H9 (cell line): ENCODE data around the gene PTPRN2. TPM values are rescaled to one million over a fixed set of nuclear protein-coding genes. Genes with fewer than 3 reads are reported as not detected.

Source experiments
- DNase-seq: peaks from one replicate; pipeline ENCODE4 v3.0.0-alpha.2; 2017
- H2AFZ ChIP-seq: one replicate; pipeline ENCODE4 v1.6.1; 2013; ENCODE audit warnings: mild to moderate bottlenecking, low read length, control low read depth, moderate library complexity
- H2AK5ac ChIP-seq: 2 replicates; pipeline ENCODE4 v1.6.1; 2013; ENCODE audit warnings: low read length, control low read depth, mixed read lengths; ENCODE audit not compliant: insufficient read length
- H2BK120ac ChIP-seq: one replicate; pipeline ENCODE4 v1.6.1; 2013; ENCODE audit warnings: low read depth, mild to moderate bottlenecking, low read length, control low read depth, inconsistent platforms; ENCODE audit not compliant: poor library complexity, severe bottlenecking
- H2BK12ac ChIP-seq: 2 replicates; pipeline ENCODE4 v1.6.1; 2013; ENCODE audit warnings: low read length, control low read depth, mixed read lengths, low read depth; ENCODE audit not compliant: insufficient read length
- H2BK15ac ChIP-seq: 2 replicates; pipeline ENCODE4 v1.6.1; 2013; ENCODE audit warnings: low read depth, low read length, control low read depth
- H2BK20ac ChIP-seq: one replicate; pipeline ENCODE4 v1.6.1; 2013; ENCODE audit warnings: low read depth, mild to moderate bottlenecking, low read length, control low read depth, inconsistent platforms; ENCODE audit not compliant: poor library complexity, severe bottlenecking
- H2BK5ac ChIP-seq: 2 replicates; pipeline ENCODE4 v1.6.1; 2013; ENCODE audit warnings: low read length, control low read depth, mixed read lengths; ENCODE audit not compliant: insufficient read length
- H3K14ac ChIP-seq: 2 replicates; pipeline ENCODE4 v1.6.1; 2013; ENCODE audit warnings: low read length, control low read depth; ENCODE audit not compliant: insufficient read depth
- H3K18ac ChIP-seq: 2 replicates; pipeline ENCODE4 v1.6.1; 2013; ENCODE audit warnings: low read depth, mild to moderate bottlenecking, mixed read lengths, low read length, control low read depth; ENCODE audit not compliant: insufficient read length
- H3K23ac ChIP-seq: 2 replicates; pipeline ENCODE4 v1.6.1; 2013; ENCODE audit warnings: low read length, control low read depth, mixed read lengths, low read depth; ENCODE audit not compliant: insufficient read length
- H3K23me2 ChIP-seq: 2 replicates; pipeline ENCODE4 v1.6.1; 2013; ENCODE audit warnings: low read depth, mild to moderate bottlenecking, mixed read lengths, low read length, control low read depth; ENCODE audit not compliant: insufficient read length, poor library complexity, severe bottlenecking
- H3K27ac ChIP-seq: 2 replicates; pipeline ENCODE4 v1.5.1; 2013; ENCODE audit warnings: low read length, control low read depth, mixed read lengths, low read depth; ENCODE audit not compliant: insufficient read length
- H3K27me3 ChIP-seq: 2 replicates; pipeline ENCODE4 v1.6.1; 2013; ENCODE audit warnings: low read length, control low read depth, inconsistent platforms; ENCODE audit not compliant: insufficient read depth
- H3K4ac ChIP-seq: 2 replicates; pipeline ENCODE4 v1.6.1; 2013; ENCODE audit warnings: low read depth, mild to moderate bottlenecking, control low read depth, inconsistent platforms, low read length, moderate library complexity
- H3K4me1 ChIP-seq: 2 replicates; pipeline ENCODE4 v1.6.1; 2013; ENCODE audit warnings: low read length, control low read depth, inconsistent platforms; ENCODE audit not compliant: insufficient read depth
- H3K4me2 ChIP-seq: 2 replicates; pipeline ENCODE4 v1.6.1; 2013; ENCODE audit warnings: low read length, control low read depth, mixed read lengths; ENCODE audit not compliant: insufficient read length, insufficient read depth
- H3K56ac ChIP-seq: 2 replicates; pipeline ENCODE4 v1.6.1; 2013; ENCODE audit warnings: low read depth, mild to moderate bottlenecking, mixed read lengths, low read length, control low read depth; ENCODE audit not compliant: insufficient read length
- H3K79me1 ChIP-seq: 2 replicates; pipeline ENCODE4 v1.6.1; 2013; ENCODE audit warnings: low read depth, mild to moderate bottlenecking, moderate library complexity, low read length, control low read depth, inconsistent platforms; ENCODE audit not compliant: insufficient read depth, poor library complexity, severe bottlenecking
- H3K79me2 ChIP-seq: 2 replicates; pipeline ENCODE4 v1.6.1; 2013; ENCODE audit warnings: low read length, control low read depth, inconsistent platforms; ENCODE audit not compliant: insufficient read depth
- H3K9ac ChIP-seq: 2 replicates; pipeline ENCODE4 v1.6.1; 2013; ENCODE audit warnings: low read length, control low read depth, mixed read lengths; ENCODE audit not compliant: insufficient read length; ENCODE audit errors: extremely low read depth
- H3K9me3 ChIP-seq: one replicate; pipeline ENCODE4 v1.6.1; 2013; ENCODE audit warnings: low read depth, low read length, inconsistent platforms; ENCODE audit not compliant: control insufficient read depth
- H3T11ph ChIP-seq: one replicate; pipeline ENCODE4 v1.6.1; 2013; ENCODE audit warnings: mild to moderate bottlenecking, low read length, control low read depth, inconsistent platforms
- H4K20me1 ChIP-seq: one replicate; pipeline ENCODE4 v1.6.1; 2013; ENCODE audit not compliant: control insufficient read depth, insufficient read length, insufficient read depth
- H4K5ac ChIP-seq: 2 replicates; pipeline ENCODE4 v1.6.1; 2013; ENCODE audit warnings: low read depth, mild to moderate bottlenecking, mixed read lengths, low read length, control low read depth; ENCODE audit not compliant: insufficient read length
- H4K8ac ChIP-seq: replicated peaks from 2 replicates; pipeline ENCODE4 v1.6.1; 2013; ENCODE audit warnings: low read length, control low read depth, mixed read lengths, low read depth; ENCODE audit not compliant: insufficient read length
- H4K91ac ChIP-seq: 2 replicates; pipeline ENCODE4 v1.6.1; 2013; ENCODE audit warnings: low read depth, mild to moderate bottlenecking, moderate library complexity, mixed read lengths, low read length, control low read depth; ENCODE audit not compliant: insufficient read length
- H3K27ac Mint-ChIP-seq, 3 experiments: 2 replicates in 2 of 3; 3 replicates in 1 of 3; pipeline ENCODE4 v1.8.0; 2020 to 2021; ENCODE audit warnings: mixed read lengths in 3 of 3, mild to moderate bottlenecking in 1 of 3, moderate library complexity in 1 of 3
- H3K27me3 Mint-ChIP-seq: 2 replicates; pipeline ENCODE4 v1.8.0; 2021; ENCODE audit warnings: low read depth, mild to moderate bottlenecking, moderate library complexity, mixed read lengths
- H3K36me3 Mint-ChIP-seq, 3 experiments: 2 replicates in 2 of 3; 3 replicates in 1 of 3; pipeline ENCODE4 v1.8.0; 2020 to 2021; ENCODE audit warnings: low read depth in 3 of 3, mixed read lengths in 3 of 3; ENCODE audit not compliant: insufficient read depth in 1 of 3
- H3K4me1 Mint-ChIP-seq, 2 experiments: 2 replicates each; pipeline ENCODE4 v1.8.0; 2020; ENCODE audit warnings: mixed read lengths in 2 of 2
- H3K4me3 Mint-ChIP-seq, 2 experiments: 2 replicates in 1 of 2; 3 replicates in 1 of 2; pipeline ENCODE4 v1.8.0; 2020 to 2021; ENCODE audit warnings: mild to moderate bottlenecking in 2 of 2, mixed read lengths in 2 of 2, moderate library complexity in 1 of 2
- H3K9me3 Mint-ChIP-seq, 2 experiments: 2 replicates in 1 of 2; 3 replicates in 1 of 2; pipeline ENCODE4 v1.8.0; 2020; ENCODE audit warnings: mild to moderate bottlenecking in 2 of 2, mixed read lengths in 2 of 2, moderate library complexity in 1 of 2
- CTCF ChIP-seq: fragments of 200-600 bp; sonication (generic); conservative IDR thresholded peaks from 3 replicates; pipeline ENCODE4 v1.8.0; 2021; ENCODE audit warnings: antibody characterized with exemption, mild to moderate bottlenecking
- WGBS: extraction: QIAGEN DNeasy Blood & Tissue Kit; methylation state at CpG from one replicate; pipeline ENCODE4 v1.1.7; 2013; ENCODE audit warnings: missing lambda C conversion rate, low lambda C conversion rate, mixed read lengths; ENCODE audit not compliant: insufficient read length; ENCODE audit errors: extremely low coverage; 5-methylcytosine and 5-hydroxymethylcytosine counted together
- total RNA-seq: library from RNA; stranded (reverse); gene quantifications from 2 replicates; pipeline ENCODE4 v1.2.1, GENCODE V29; 2021

Gene PTPRN2
- total RNA-seq, 1 experiment from 2014 or later, result 5.2 TPM

GRCh38 chr7:158547817-158548216 is 39.8 kb downstream of the PTPRN2 start:
- no peak overlapping the region for H2BK5ac ChIP-seq
- no peak overlapping the region for H3T11ph ChIP-seq
- no peak overlapping the region for H4K8ac ChIP-seq
- no peaks in the 10 kb centered on the region for H3K79me2 ChIP-seq
- no peak overlapping the region for H3K18ac ChIP-seq
- H2BK120ac ChIP-seq, result no peak overlapping the region
- no peak overlapping the region for H3K4me2 ChIP-seq
- H3K23me2 ChIP-seq, result no peaks in the 10 kb centered on the region
- H4K20me1 ChIP-seq, result no peaks in the 10 kb centered on the region
- H3K14ac ChIP-seq, result no peak overlapping the region
- no peaks in the 10 kb centered on the region for H3K4me1 ChIP-seq
- H3K79me1 ChIP-seq, result no peaks in the 10 kb centered on the region
- no peak for TF ChIP-seq CTCF
- H3K27ac Mint-ChIP-seq, result no peak overlapping the region
- WGBS, result no CpG with 5 or more reads among the region's 9 CpGs
- no peaks in the 10 kb centered on the region for H3K27me3 ChIP-seq
- H4K91ac ChIP-seq, result no peak overlapping the region
- H3K4me1 Mint-ChIP-seq, result peaks cover 16 to 27% of the 10 kb centered on the region in 2 experiments
- no peak overlapping the region for H2BK20ac ChIP-seq
- H2BK12ac ChIP-seq, result no peak overlapping the region
- H3K56ac ChIP-seq, result no peak overlapping the region
- H2AFZ ChIP-seq, result no peak overlapping the region
- H2BK15ac ChIP-seq, result no peak overlapping the region
- no peaks in the 10 kb centered on the region; a peak in 1 of 5 replicates for H3K9me3 Mint-ChIP-seq
- H3K27ac ChIP-seq, result no peak overlapping the region
- no peak overlapping the region for H2AK5ac ChIP-seq
- no peaks in the 10 kb centered on the region for H3K9me3 ChIP-seq
- no peak overlapping the region for H4K5ac ChIP-seq
- H3K23ac ChIP-seq, result no peak overlapping the region
- no peak overlapping the region for H3K4me3 Mint-ChIP-seq
- no peak for DNase-seq
- no peaks in the 10 kb centered on the region for H3K36me3 Mint-ChIP-seq
- H3K4ac ChIP-seq, result no peak overlapping the region
- H3K27me3 Mint-ChIP-seq, result peaks cover 37% of the 10 kb centered on the region
- no peak overlapping the region for H3K9ac ChIP-seq
